Activated T-cell treated with anti-CD3 and anti-CD28 coated beads for 1 hour (primary cell): Measurements from ENCODE around the gene LYZL1.
"Not testable (repeated sequence)": the region's sequence is repeated elsewhere in the genome, so short reads cannot be mapped to it uniquely, and the experiment has no call there.

Experiments
- DNase-seq: peaks from one replicate; pipeline ENCODE4 v3.0.0-alpha.2; 2020; ENCODE audit warnings: low read depth

Gene LYZL1

GRCh38 chr10:29332061-29332760 lies 43.3 kb downstream of the LYZL1 start:
- DNase-seq = no peak

- no peak for DNase-seq
Observed at GRCh38 chr10:29332761-29333148, 43.9 kb downstream of the LYZL1 start.

- DNase-seq = not testable (repeated sequence)
Observed at GRCh38 chr10:29337526-29337925, 48.7 kb downstream of the LYZL1 start.

GRCh38 chr10:29343607-29344038 lies 54.8 kb downstream of the LYZL1 start:
- no peak for DNase-seq

GRCh38 chr10:29344073-29344820 lies 55.4 kb downstream of the LYZL1 start:
- no peak for DNase-seq

GRCh38 chr10:29345144-29345909 lies 56.5 kb downstream of the LYZL1 start:
- no peak for DNase-seq

GRCh38 chr10:29345910-29346209 lies 57.0 kb downstream of the LYZL1 start:
- DNase-seq = no peak

- DNase-seq = no peak
Observed at GRCh38 chr10:29346296-29347001, 57.6 kb downstream of the LYZL1 start.

- DNase-seq = no peak
Observed at GRCh38 chr10:29348836-29349235, 60.0 kb downstream of the LYZL1 start.

- DNase-seq = no peak
Observed at GRCh38 chr10:29353305-29353704, 64.4 kb downstream of the LYZL1 start.

- DNase-seq = no peak
Observed at GRCh38 chr10:29353887-29354561, 65.2 kb downstream of the LYZL1 start.

GRCh38 chr10:29355411-29355991 lies 66.6 kb downstream of the LYZL1 start:
- DNase-seq = no peak

GRCh38 chr10:29356931-29357330 lies 68.1 kb downstream of the LYZL1 start:
- DNase-seq = no peak

- no peak for DNase-seq
Observed at GRCh38 chr10:29358010-29358616, 69.2 kb downstream of the LYZL1 start.

- not testable (repeated sequence) for DNase-seq
Observed at GRCh38 chr10:29360215-29360853, 71.5 kb downstream of the LYZL1 start.
